ENCODE data around the gene CFAP46. TPM values are rescaled to one million over a fixed set of nuclear protein-coding genes. Genes with fewer than 3 reads are reported as not detected.

Gene CFAP46
- total RNA-seq, 1 donor = under 0.01 TPM

- DNase-seq (ENCODE audit: low read depth in 2 of 3, low spot score in 2 of 3) = no peak
These were observed 38.2 kb upstream of the CFAP46 start for GRCh38 chr10:132980426-132981172.

- DNase-seq (ENCODE audit: low read depth in 2 of 3, low spot score in 2 of 3) = no peak
These were observed 37.4 kb upstream of the CFAP46 start for GRCh38 chr10:132979491-132980425.

GRCh38 chr10:132978542-132978941 lies 36.2 kb upstream of the CFAP46 start:
- DNase-seq (ENCODE audit: low read depth in 2 of 3, low spot score in 2 of 3) = no peak

GRCh38 chr10:132977807-132978206 lies 35.4 kb upstream of the CFAP46 start:
- no peak for DNase-seq (ENCODE audit: low read depth in 2 of 3, low spot score in 2 of 3)

GRCh38 chr10:132977076-132977475 lies 34.7 kb upstream of the CFAP46 start:
- DNase-seq (ENCODE audit: low read depth in 2 of 3, low spot score in 2 of 3) = no peak

- DNase-seq (ENCODE audit: low read depth in 2 of 3, low spot score in 2 of 3) = no peak
These were observed 33.7 kb upstream of the CFAP46 start for GRCh38 chr10:132975831-132976682.

- DNase-seq (ENCODE audit: low read depth in 2 of 3, low spot score in 2 of 3) = no peak
These were observed 32.8 kb upstream of the CFAP46 start for GRCh38 chr10:132974886-132975830.

- DNase-seq (ENCODE audit: low read depth in 2 of 3, low spot score in 2 of 3) = no peak
These were observed 32.0 kb upstream of the CFAP46 start for GRCh38 chr10:132974249-132974796.

- DNase-seq (ENCODE audit: low read depth in 2 of 3, low spot score in 2 of 3) = no peak
These were observed 31.5 kb upstream of the CFAP46 start for GRCh38 chr10:132973903-132974241.

- DNase-seq (ENCODE audit: low read depth in 2 of 3, low spot score in 2 of 3) = no peak
These were observed 30.9 kb upstream of the CFAP46 start for GRCh38 chr10:132972986-132973902.

GRCh38 chr10:132972149-132972985 lies 30.0 kb upstream of the CFAP46 start:
- no peak for DNase-seq (ENCODE audit: low read depth in 2 of 3, low spot score in 2 of 3)

GRCh38 chr10:132971448-132972148 lies 29.2 kb upstream of the CFAP46 start:
- no peak for DNase-seq (ENCODE audit: low read depth in 2 of 3, low spot score in 2 of 3)

GRCh38 chr10:132970641-132971438 lies 28.5 kb upstream of the CFAP46 start:
- no peak for DNase-seq (ENCODE audit: low read depth in 2 of 3, low spot score in 2 of 3)

- no peak for DNase-seq (ENCODE audit: low read depth in 2 of 3, low spot score in 2 of 3)
These were observed 25.2 kb upstream of the CFAP46 start for GRCh38 chr10:132967540-132967939.

GRCh38 chr10:132965411-132966057 lies 23.2 kb upstream of the CFAP46 start:
- no peak for DNase-seq (ENCODE audit: low read depth in 2 of 3, low spot score in 2 of 3)
